GM12891 (cell line): ENCODE measurements around the gene SLC1A1.

Experiments
- PAX5 ChIP-seq: IDR thresholded peaks from 2 replicates; pipeline ENCODE4 v1.6.1; 2011; ENCODE audit warnings: low read length, moderate library complexity, mild to moderate bottlenecking; ENCODE audit not compliant: insufficient read depth, severe bottlenecking
- POLR2A ChIP-seq: IDR thresholded peaks from 2 replicates; pipeline ENCODE4 v1.6.1; 2011; ENCODE audit warnings: low read depth, low read length, control low read depth
- POLR2AphosphoS5 ChIP-seq: IDR thresholded peaks from 2 replicates; pipeline ENCODE4 v1.6.1; 2011; ENCODE audit warnings: low read depth, low read length, control low read depth
- POU2F2 ChIP-seq: IDR thresholded peaks from 2 replicates; pipeline ENCODE4 v1.6.1; 2011; ENCODE audit warnings: low read depth, mild to moderate bottlenecking, control low read depth, low read length, moderate library complexity
- SPI1 ChIP-seq: IDR thresholded peaks from 2 replicates; pipeline ENCODE4 v1.6.1; 2011; ENCODE audit warnings: low read depth, low read length, control low read depth
- TAF1 ChIP-seq: IDR thresholded peaks from 2 replicates; pipeline ENCODE4 v1.6.1; 2011; ENCODE audit warnings: low read depth, low read length, control low read depth

DNA sequence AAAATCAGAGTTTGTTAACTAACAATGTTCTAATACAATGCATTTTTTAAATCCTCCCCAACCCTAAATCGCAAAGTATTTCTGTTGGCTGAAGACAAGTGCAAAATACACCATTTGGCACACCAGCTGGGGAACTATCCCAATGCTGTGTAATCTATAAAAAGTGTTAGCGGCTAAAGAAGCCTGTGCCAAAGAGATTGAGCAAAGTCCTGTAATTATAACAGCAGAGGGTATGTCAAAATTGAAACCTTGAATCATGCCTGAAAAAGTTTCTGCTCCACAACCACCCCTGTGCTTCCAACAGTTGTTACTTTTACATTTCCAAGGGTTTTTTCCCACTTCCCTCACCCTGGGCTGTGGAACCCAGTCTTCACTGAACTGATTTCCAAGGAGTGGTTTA lies 88.7 kb downstream of the SLC1A1 start:
- no peak for TF ChIP-seq POLR2AphosphoS5
- no peak for TF ChIP-seq PAX5
- no peak for TF ChIP-seq POLR2A
- TF ChIP-seq TAF1, result no peak
- TF ChIP-seq SPI1, result no peak
- TF ChIP-seq POU2F2, result no peak
